Brain microvascular endothelial cell (primary cell): ENCODE data around the gene MRAS.

Experiments used
- DNase-seq: peaks from one replicate; pipeline ENCODE4 v3.0.0-alpha.2; 2020
- H3K27ac ChIP-seq: fragments of 250-450 bp; sonication (Bioruptor Pico); 2 replicates; pipeline ENCODE4 v1.5.1; 2020; ENCODE audit warnings: mild to moderate bottlenecking, moderate library complexity
- H3K27me3 ChIP-seq: fragments of 250-450 bp; sonication (Bioruptor Pico); replicated peaks from 2 replicates; pipeline ENCODE4 v1.5.1; 2020; ENCODE audit warnings: mild to moderate bottlenecking
- H3K36me3 ChIP-seq: fragments of 250-450 bp; sonication (Bioruptor Pico); replicated peaks from 2 replicates; pipeline ENCODE4 v1.5.1; 2020; ENCODE audit warnings: mild to moderate bottlenecking
- H3K4me3 ChIP-seq: 2 replicates; pipeline ENCODE4 v1.5.1; 2011; ENCODE audit warnings: low read depth, mild to moderate bottlenecking, control low read depth, low read length, moderate library complexity
- in situ Hi-C: cut with HindIII; loops from 2 replicates; pipeline ENCODE4 v1.10.0; 2017; ENCODE audit warnings: low sequenced_read_pairs, low pct_ligation_motif_present
- TF ChIP-seq, protein P1 (sequence below): IDR thresholded peaks from 2 replicates; pipeline ENCODE4 v1.5.1; 2011; ENCODE audit warnings: low read depth, mild to moderate bottlenecking, moderate library complexity, low read length, control low read depth, inconsistent platforms; ENCODE audit errors: missing control alignments

MRAS gene

DNA sequence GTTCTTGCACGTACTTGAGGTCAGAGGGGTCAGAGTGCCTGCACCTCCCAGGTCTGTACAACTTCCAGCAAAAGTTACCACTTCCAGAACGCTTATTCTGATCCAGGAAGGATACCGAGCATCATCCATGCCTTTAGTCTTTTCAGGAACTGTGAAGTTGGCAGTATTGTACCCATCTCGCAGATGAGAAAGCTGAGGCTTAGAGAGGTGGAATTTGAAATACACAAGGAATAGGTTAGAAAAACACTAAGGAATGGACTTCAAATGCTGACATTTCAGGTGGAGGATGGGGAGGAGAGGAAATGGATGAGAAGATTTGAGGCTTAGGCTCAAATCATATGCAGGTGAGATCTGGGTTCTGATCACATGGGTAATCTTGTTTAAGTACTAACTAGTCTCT is 97.3 kb downstream of the MRAS start:
- no peaks in the 10 kb centered on the region for H3K27me3 ChIP-seq
- TF ChIP-seq, protein P1, sequence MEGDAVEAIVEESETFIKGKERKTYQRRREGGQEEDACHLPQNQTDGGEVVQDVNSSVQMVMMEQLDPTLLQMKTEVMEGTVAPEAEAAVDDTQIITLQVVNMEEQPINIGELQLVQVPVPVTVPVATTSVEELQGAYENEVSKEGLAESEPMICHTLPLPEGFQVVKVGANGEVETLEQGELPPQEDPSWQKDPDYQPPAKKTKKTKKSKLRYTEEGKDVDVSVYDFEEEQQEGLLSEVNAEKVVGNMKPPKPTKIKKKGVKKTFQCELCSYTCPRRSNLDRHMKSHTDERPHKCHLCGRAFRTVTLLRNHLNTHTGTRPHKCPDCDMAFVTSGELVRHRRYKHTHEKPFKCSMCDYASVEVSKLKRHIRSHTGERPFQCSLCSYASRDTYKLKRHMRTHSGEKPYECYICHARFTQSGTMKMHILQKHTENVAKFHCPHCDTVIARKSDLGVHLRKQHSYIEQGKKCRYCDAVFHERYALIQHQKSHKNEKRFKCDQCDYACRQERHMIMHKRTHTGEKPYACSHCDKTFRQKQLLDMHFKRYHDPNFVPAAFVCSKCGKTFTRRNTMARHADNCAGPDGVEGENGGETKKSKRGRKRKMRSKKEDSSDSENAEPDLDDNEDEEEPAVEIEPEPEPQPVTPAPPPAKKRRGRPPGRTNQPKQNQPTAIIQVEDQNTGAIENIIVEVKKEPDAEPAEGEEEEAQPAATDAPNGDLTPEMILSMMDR, result no peak
- in situ Hi-C loops, result no loop called here
- no peak for DNase-seq
- no peak overlapping the region for H3K4me3 ChIP-seq
- H3K27ac ChIP-seq, result no peak overlapping the region
- no peaks in the 10 kb centered on the region for H3K36me3 ChIP-seq

- TF ChIP-seq, protein P1, result no peak
- Histone ChIP-seq H3K36me3 (no peaks in the 10 kb centered on the region), H3K4me3 (no peak overlapping the region), H3K27ac (no peak overlapping the region), H3K27me3 (no peaks in the 10 kb centered on the region)
- in situ Hi-C loops, result no loop called here
- no peak for DNase-seq
Measured at GRCh38 chr3:138448631-138449030, 100.3 kb downstream of the MRAS start.

- Histone ChIP-seq H3K27ac (no peak overlapping the region), H3K4me3 (no peak overlapping the region), H3K27me3 (no peaks in the 10 kb centered on the region), H3K36me3 (no peaks in the 10 kb centered on the region)
- DNase-seq, result no peak
- TF ChIP-seq, protein P1, result no peak
- in situ Hi-C loops, result no loop called here
Measured at GRCh38 chr3:138449490-138449889, 101.1 kb downstream of the MRAS start.

DNA sequence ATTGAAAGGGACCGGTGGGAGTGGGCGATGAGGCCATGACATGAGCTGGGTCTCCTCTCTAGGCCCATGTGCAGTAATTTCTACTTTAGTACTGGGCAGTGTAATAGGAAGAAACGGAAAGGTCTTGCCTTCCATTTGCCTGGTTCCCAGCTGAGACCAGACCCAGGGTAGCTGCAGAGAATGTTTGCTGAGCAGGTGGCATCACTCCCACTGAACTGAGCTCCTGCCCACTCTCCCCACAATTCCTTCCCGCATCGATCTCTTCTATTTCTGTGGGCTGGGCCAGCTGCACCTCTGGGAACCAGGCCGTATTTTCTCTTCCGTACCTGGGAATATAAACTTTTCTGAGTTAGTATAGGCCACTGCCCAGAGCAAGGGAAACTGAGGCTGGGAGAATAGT is 101.8 kb downstream of the MRAS start:
- in situ Hi-C loops, result no loop called here
- Histone ChIP-seq H3K4me3 (no peak overlapping the region), H3K36me3 (no peaks in the 10 kb centered on the region), H3K27me3 (no peaks in the 10 kb centered on the region), H3K27ac (no peak overlapping the region)
- TF ChIP-seq, protein P1, result no peak
- no peak for DNase-seq

DNA sequence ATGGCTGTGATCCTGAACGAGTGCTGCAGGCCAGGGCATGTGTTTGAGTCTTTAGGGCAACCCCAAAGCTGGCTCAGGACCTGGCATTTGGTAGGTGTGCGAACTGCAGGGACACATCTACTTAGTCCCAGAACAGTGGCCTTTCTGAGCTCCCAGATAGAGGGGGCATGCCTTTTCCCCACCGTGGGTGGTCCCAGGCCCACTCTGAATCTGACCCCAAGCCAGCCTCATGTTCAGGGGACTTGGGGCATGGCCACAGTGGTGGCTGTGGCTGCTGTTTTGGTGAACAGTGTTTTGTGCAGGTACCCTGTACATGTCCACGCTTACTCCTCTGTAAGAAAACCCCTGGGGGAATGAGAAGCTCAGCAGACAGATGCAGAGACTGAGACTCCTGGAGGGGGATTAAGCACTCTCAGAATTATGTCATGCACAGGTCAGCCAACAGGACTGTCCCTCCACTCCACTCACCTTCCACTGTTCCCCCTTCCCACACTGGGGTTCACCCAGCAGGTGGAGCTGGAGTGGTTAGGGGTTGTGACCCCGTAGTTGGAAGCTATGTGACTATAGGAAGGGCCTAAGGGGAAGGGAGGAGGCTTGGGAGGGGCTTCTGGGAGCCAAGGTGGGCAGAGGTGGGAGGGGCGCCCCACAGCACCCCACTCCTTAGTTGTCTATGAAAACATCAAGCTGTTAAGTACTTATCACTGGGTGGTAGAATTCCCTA is 102.5 kb downstream of the MRAS start:
- TF ChIP-seq, protein P1, result no peak
- in situ Hi-C loops, result no loop called here
- Histone ChIP-seq H3K27ac (no peak overlapping the region), H3K36me3 (no peaks in the 10 kb centered on the region), H3K27me3 (no peaks in the 10 kb centered on the region), H3K4me3 (no peak overlapping the region)
- no peak for DNase-seq
